ENCODE measurements around the gene BCAS3.
"Not testable (repeated sequence)": the region's sequence is repeated elsewhere in the genome, so short reads cannot be mapped to it uniquely, and the experiment has no call there.

Gene BCAS3

GRCh38 chr17:60677308-60678117, at the start of gene BCAS3:
Gene BCAS3 (plus strand): TSS chr17:60677851.
- peak; percentile 98 for DNase-seq (ENCODE audit: low spot score)

- DNase-seq (ENCODE audit: low spot score) = no peak
Observed at GRCh38 chr17:60628252-60628889, 49.3 kb upstream of the BCAS3 start.

- DNase-seq (ENCODE audit: low spot score) = no peak
Observed at GRCh38 chr17:60629120-60629519, 48.5 kb upstream of the BCAS3 start.

GRCh38 chr17:60630352-60630751, 47.3 kb upstream of the BCAS3 start:
- DNase-seq (ENCODE audit: low spot score) = no peak

GRCh38 chr17:60631119-60631518, 46.5 kb upstream of the BCAS3 start:
- DNase-seq (ENCODE audit: low spot score) = no peak

- DNase-seq (ENCODE audit: low spot score) = no peak
Observed at GRCh38 chr17:60637683-60638082, 40.0 kb upstream of the BCAS3 start.

GRCh38 chr17:60639019-60639330, 38.7 kb upstream of the BCAS3 start:
- DNase-seq (ENCODE audit: low spot score) = no peak

GRCh38 chr17:60640503-60640902, 37.1 kb upstream of the BCAS3 start:
- DNase-seq (ENCODE audit: low spot score) = no peak

- no peak for DNase-seq (ENCODE audit: low spot score)
Observed at GRCh38 chr17:60641126-60641525, 36.5 kb upstream of the BCAS3 start.

GRCh38 chr17:60641810-60642220, 35.8 kb upstream of the BCAS3 start:
- peak; percentile 78 for DNase-seq (ENCODE audit: low spot score)

- peak; percentile 48 for DNase-seq (ENCODE audit: low spot score)
Observed at GRCh38 chr17:60645918-60646523, 31.6 kb upstream of the BCAS3 start.

GRCh38 chr17:60646701-60647100, 30.9 kb upstream of the BCAS3 start:
- no peak for DNase-seq (ENCODE audit: low spot score)

- no peak for DNase-seq (ENCODE audit: low spot score)
Observed at GRCh38 chr17:60647705-60648104, 29.9 kb upstream of the BCAS3 start.

GRCh38 chr17:60652454-60653247, 25.0 kb upstream of the BCAS3 start:
- DNase-seq (ENCODE audit: low spot score) = no peak

- DNase-seq (ENCODE audit: low spot score) = no peak
Observed at GRCh38 chr17:60653569-60653968, 24.1 kb upstream of the BCAS3 start.

GRCh38 chr17:60656499-60656898, 21.2 kb upstream of the BCAS3 start:
- DNase-seq (ENCODE audit: low spot score) = no peak

GRCh38 chr17:60659156-60659555, 18.5 kb upstream of the BCAS3 start:
- DNase-seq (ENCODE audit: low spot score) = no peak

- DNase-seq (ENCODE audit: low spot score) = no peak
Observed at GRCh38 chr17:60661489-60661888, 16.2 kb upstream of the BCAS3 start.

- DNase-seq (ENCODE audit: low spot score) = no peak
Observed at GRCh38 chr17:60664022-60664421, 13.6 kb upstream of the BCAS3 start.

- DNase-seq (ENCODE audit: low spot score) = no peak
Observed at GRCh38 chr17:60665602-60666001, 12.0 kb upstream of the BCAS3 start.

- not testable (repeated sequence) for DNase-seq (ENCODE audit: low spot score)
Observed at GRCh38 chr17:60668741-60669140, 8.9 kb upstream of the BCAS3 start.

GRCh38 chr17:60671482-60671881, 6.2 kb upstream of the BCAS3 start:
- peak; percentile 85 for DNase-seq (ENCODE audit: low spot score)

- DNase-seq (ENCODE audit: low spot score) = not testable (repeated sequence)
Observed at GRCh38 chr17:60674637-60675036, 3.0 kb upstream of the BCAS3 start.

Data from COLO829 (cell line).